HCT116 (cell line): Measurements from ENCODE around the gene HBG1. TPM values are rescaled to one million over a fixed set of nuclear protein-coding genes. Genes with fewer than 3 reads are reported as not detected.
"Not testable (repeated sequence)": the region's sequence is repeated elsewhere in the genome, so short reads cannot be mapped to it uniquely, and the experiment has no call there.

Source experiments
- ATAC-seq: fragments of 200-7000 bp; cut with Tn5 transposase; 2 replicates; pipeline ENCODE4 v1.9.1; 2020; ENCODE audit warnings: mild to moderate bottlenecking, moderate library complexity
- BruUV-seq: library from RNA; stranded (reverse); fragments of 400-500 nt; replicated peaks from 2 replicates; lab custom pipeline; 2021; lab: Mats Ljungman, UMichigan
- CTCF ChIA-PET: fragments of 300-600 bp; sonication (Branson Sonifier 250); formaldehyde crosslinking; loops from one replicate; lab custom pipeline; 2021; ENCODE audit warnings: antibody characterized with exemption; lab: Charles Lee
- POLR2A ChIA-PET: fragments of 300-600, 350-600 bp; sonication (Branson Sonifier 250); formaldehyde crosslinking; loops from one replicate; lab custom pipeline; 2021; ENCODE audit warnings: antibody characterized with exemption; lab: Charles Lee
- RAD21 ChIA-PET, 2 experiments: fragments of 300-600 bp; sonication (Branson Sonifier 250); formaldehyde crosslinking; loops; one replicate each; lab custom pipeline; 2023; ENCODE audit warnings: low total read pairs in 2 of 2; ENCODE audit not compliant: uncharacterized antibody in 2 of 2, unreplicated experiment in 2 of 2, low non-redundant PET in 1 of 2; lab: Charles Lee
- DNase-seq: peaks from one replicate; pipeline ENCODE4 v3.0.0-alpha.2; 2010; ENCODE audit warnings: low read depth, low spot score
- H2AFZ ChIP-seq: fragments of 200-600 bp; shearing (Covaris generic), sonication (generic); 2 replicates; pipeline ENCODE4 v1.6.1; 2017; ENCODE audit warnings: low read depth, mixed run types, mixed read lengths, antibody characterized with exemption, low read length; ENCODE audit not compliant: poor library complexity, severe bottlenecking
- H3K27ac ChIP-seq: 2 replicates; pipeline ENCODE4 v1.5.1; 2012; ENCODE audit warnings: low read depth, low read length
- H3K27me3 ChIP-seq: fragments of 200-600 bp; sonication (generic); 2 replicates; pipeline ENCODE4 v1.6.1; 2016; ENCODE audit warnings: mixed run types, low read length, mixed read lengths; ENCODE audit not compliant: insufficient read depth
- H3K36me3 ChIP-seq, 2 experiments: fragments of 200-500 bp in 1 of 2; fragments of 200-600 bp in 1 of 2; sonication (Bioruptor generic) in 1 of 2; sonication (generic) in 1 of 2; 2 replicates each; pipeline versions ENCODE4 v1.5.1 to v1.6.1; 2014 to 2016; ENCODE audit warnings: low read length in 2 of 2, inconsistent platforms in 1 of 2, mixed read lengths in 1 of 2, mixed run types in 1 of 2; ENCODE audit not compliant: insufficient read depth in 2 of 2, control insufficient read depth in 1 of 2
- H3K4me1 ChIP-seq, 2 experiments: fragments of 200-600 bp in 1 of 2; sonication (generic) in 1 of 2; 2 replicates each; pipeline versions ENCODE4 v1.5.1 to v1.6.1; 2012 to 2017; ENCODE audit warnings: low read length in 2 of 2, inconsistent platforms in 1 of 2, mild to moderate bottlenecking in 1 of 2, mixed read lengths in 1 of 2, mixed run types in 1 of 2, moderate library complexity in 1 of 2; ENCODE audit not compliant: insufficient read depth in 2 of 2, control insufficient read depth in 1 of 2
- H3K4me2 ChIP-seq: fragments of 200-600 bp; sonication (generic); 2 replicates; pipeline ENCODE4 v1.6.1; 2017; ENCODE audit warnings: mixed run types, low read length, mixed read lengths
- H3K4me3 ChIP-seq, 2 experiments: fragments of 200-600 bp in 1 of 2; sonication (generic) in 1 of 2; replicated peaks in 1 of 2; 2 replicates each; pipeline ENCODE4 v1.5.1; 2011 to 2016; ENCODE audit warnings: low read length in 2 of 2, control low read depth in 1 of 2, low read depth in 1 of 2, mild to moderate bottlenecking in 1 of 2, mixed read lengths in 1 of 2, mixed run types in 1 of 2
- H3K79me2 ChIP-seq: fragments of 200-600 bp; sonication (generic); 2 replicates; pipeline ENCODE4 v1.6.1; 2017; ENCODE audit warnings: mild to moderate bottlenecking, mixed run types, low read length, moderate library complexity, mixed read lengths; ENCODE audit not compliant: insufficient read depth
- H3K9ac ChIP-seq: fragments of 200-600 bp; sonication (generic); 2 replicates; pipeline ENCODE4 v1.6.1; 2016; ENCODE audit warnings: low read length, mixed read lengths
- H3K9me2 ChIP-seq: fragments of 200-600 bp; sonication (generic), shearing (Covaris generic); 2 replicates; pipeline ENCODE4 v1.6.1; 2017; ENCODE audit warnings: mixed run types, mild to moderate bottlenecking, moderate library complexity; ENCODE audit not compliant: insufficient read depth
- H3K9me3 ChIP-seq, 2 experiments: fragments of 200-500 bp in 1 of 2; fragments of 200-600 bp in 1 of 2; sonication (Bioruptor generic) in 1 of 2; sonication (generic) in 1 of 2; 2 replicates each; pipeline ENCODE4 v1.6.1; 2014 to 2017; ENCODE audit warnings: low read length in 2 of 2, mixed read lengths in 2 of 2, inconsistent platforms in 1 of 2, low read depth in 1 of 2, mild to moderate bottlenecking in 1 of 2, mixed run types in 1 of 2, moderate library complexity in 1 of 2; ENCODE audit not compliant: control insufficient read depth in 1 of 2, insufficient read depth in 1 of 2
- H4K20me1 ChIP-seq: fragments of 200-600 bp; sonication (generic), shearing (Covaris generic); 2 replicates; pipeline ENCODE4 v1.6.1; 2017; ENCODE audit warnings: mixed run types, mild to moderate bottlenecking, moderate library complexity; ENCODE audit not compliant: insufficient read depth
- ATF3 ChIP-seq: IDR thresholded peaks from 2 replicates; pipeline ENCODE4 v1.6.1; 2012
- CBX3 ChIP-seq: IDR thresholded peaks from 2 replicates; pipeline ENCODE4 v1.6.1; 2012; ENCODE audit warnings: low read depth
- CEBPB ChIP-seq: IDR thresholded peaks from 2 replicates; pipeline ENCODE4 v1.6.1; 2012; ENCODE audit warnings: low read depth
- EGR1 ChIP-seq: IDR thresholded peaks from 2 replicates; pipeline ENCODE4 v1.6.1; 2012; ENCODE audit warnings: low read depth
- EZH2 ChIP-seq: fragments of 200-600 bp; sonication (generic); IDR thresholded peaks from 2 replicates; pipeline ENCODE4 v1.6.1; 2017; ENCODE audit warnings: antibody characterized with exemption, mixed run types
- FOSL1 ChIP-seq: IDR thresholded peaks from 2 replicates; pipeline ENCODE4 v1.6.1; 2012; ENCODE audit warnings: low read depth
- JUND ChIP-seq: IDR thresholded peaks from 2 replicates; pipeline ENCODE4 v1.6.1; 2012
- MAX ChIP-seq: IDR thresholded peaks from 2 replicates; pipeline ENCODE4 v1.6.1; 2012
- POLR2A ChIP-seq: IDR thresholded peaks from 2 replicates; pipeline ENCODE4 v1.7.0; 2011; ENCODE audit warnings: borderline replicate concordance; ENCODE audit not compliant: insufficient read depth, insufficient read length; ENCODE audit errors: extremely low read depth
- RAD21 ChIP-seq: IDR thresholded peaks from 2 replicates; pipeline ENCODE4 v1.6.1; 2012; ENCODE audit warnings: low read depth, mild to moderate bottlenecking
- REST ChIP-seq: IDR thresholded peaks from 2 replicates; pipeline ENCODE4 v1.6.1; 2012; ENCODE audit warnings: low read depth
- SIN3A ChIP-seq: IDR thresholded peaks from 2 replicates; pipeline ENCODE4 v1.6.1; 2012; ENCODE audit warnings: low read depth
- SP1 ChIP-seq: IDR thresholded peaks from 2 replicates; pipeline ENCODE4 v1.6.1; 2012; ENCODE audit warnings: low read depth
- TCF7L2 ChIP-seq: IDR thresholded peaks from 2 replicates; pipeline ENCODE4 v1.7.0; 2011; ENCODE audit warnings: borderline replicate concordance, inconsistent platforms; ENCODE audit not compliant: insufficient read depth, insufficient read length; ENCODE audit errors: extremely low read depth
- YY1 ChIP-seq: IDR thresholded peaks from 2 replicates; pipeline ENCODE4 v1.6.1; 2011; ENCODE audit warnings: low read length, low read depth, moderate library complexity, mild to moderate bottlenecking; ENCODE audit not compliant: insufficient replicate concordance; ENCODE audit errors: extremely low read depth
- ZNF274 ChIP-seq: fragments of 200-500 bp; sonication (Bioruptor generic); IDR thresholded peaks from 2 replicates; pipeline ENCODE4 v1.6.1; 2014; ENCODE audit warnings: mild to moderate bottlenecking, low read depth, low read length, inconsistent platforms
- intact Hi-C: fragments of 100-400 bp; cut with micrococcal nuclease; formaldehyde crosslinking; loops from 2 replicates; pipeline ENCODE4 v1.10.0; 2022
- total RNA-seq: library from RNA; stranded (reverse); gene quantifications from one replicate; pipeline ENCODE4 v1.2.1, GENCODE V29; 2021; ENCODE audit not compliant: unreplicated experiment
- TF ChIP-seq, protein P1 (sequence below): IDR thresholded peaks from 2 replicates; pipeline ENCODE4 v1.6.1; 2011; ENCODE audit warnings: mild to moderate bottlenecking, low read length, moderate library complexity; ENCODE audit not compliant: insufficient replicate concordance; ENCODE audit errors: extremely low read depth

Gene HBG1
- total RNA-seq, 1 experiment from 2014 or later, result 3.6 TPM

GRCh38 chr11:5253440-5253839, 3.8 kb upstream of the HBG1 start:
- CTCF ChIA-PET, H3K4me1 ChIP-seq, POLR2A ChIA-PET, H3K9me3 ChIP-seq, ATAC-seq, H2AFZ ChIP-seq, H3K4me3 ChIP-seq, H3K36me3 ChIP-seq, H3K27ac ChIP-seq, H3K9ac ChIP-seq, H3K9me2 ChIP-seq, RAD21 ChIA-PET, BruUV-seq, H4K20me1 ChIP-seq, H3K4me2 ChIP-seq, H3K79me2 ChIP-seq, DNase-seq, intact Hi-C loops: not testable (repeated sequence)
- H3K27me3 ChIP-seq, result peaks cover 13% of the 10 kb centered on the region; the same call in 1 of the 2 replicates

DNA sequence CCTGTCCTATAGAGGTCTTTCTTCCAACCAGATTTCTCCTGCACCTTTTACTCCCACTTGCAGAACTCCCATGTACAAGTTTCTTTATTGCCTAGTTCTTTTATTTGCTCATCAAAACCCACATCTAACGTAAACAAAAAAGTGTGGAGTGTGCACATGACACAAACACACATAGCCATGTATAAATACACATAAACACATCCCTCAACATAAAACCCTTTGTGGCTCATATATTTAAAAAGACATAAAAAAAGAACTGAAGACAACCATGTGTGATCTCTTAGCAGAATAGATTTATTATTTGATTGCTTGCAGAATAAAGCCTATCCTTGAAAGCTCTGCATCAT, 3.2 kb upstream of the HBG1 start:
- intact Hi-C loops, result no loop called here
- Histone ChIP-seq H3K27me3 (peaks cover 16% of the 10 kb centered on the region; the same call in 1 of the 2 replicates), H3K9me3 (no peaks in the 10 kb centered on the region), H3K4me3 (no peak overlapping the region), H2AFZ (no peak overlapping the region), H3K9me2 (no peaks in the 10 kb centered on the region), H3K4me2 (no peak overlapping the region), H3K4me1 (no peaks in the 10 kb centered on the region), H3K9ac (no peak overlapping the region), H3K27ac (no peak overlapping the region), H4K20me1 (no peaks in the 10 kb centered on the region), H3K79me2 (no peaks in the 10 kb centered on the region), H3K36me3 (no peaks in the 10 kb centered on the region; a peak in 1 of 4 replicates)
- no TSS peak for BruUV-seq
- RAD21 ChIA-PET, result no interaction called here
- POLR2A ChIA-PET, result no interaction called here
- DNase-seq (no peak), ATAC-seq (no peak)
- CTCF ChIA-PET, result no interaction called here
- TF ChIP-seq, protein P1, sequence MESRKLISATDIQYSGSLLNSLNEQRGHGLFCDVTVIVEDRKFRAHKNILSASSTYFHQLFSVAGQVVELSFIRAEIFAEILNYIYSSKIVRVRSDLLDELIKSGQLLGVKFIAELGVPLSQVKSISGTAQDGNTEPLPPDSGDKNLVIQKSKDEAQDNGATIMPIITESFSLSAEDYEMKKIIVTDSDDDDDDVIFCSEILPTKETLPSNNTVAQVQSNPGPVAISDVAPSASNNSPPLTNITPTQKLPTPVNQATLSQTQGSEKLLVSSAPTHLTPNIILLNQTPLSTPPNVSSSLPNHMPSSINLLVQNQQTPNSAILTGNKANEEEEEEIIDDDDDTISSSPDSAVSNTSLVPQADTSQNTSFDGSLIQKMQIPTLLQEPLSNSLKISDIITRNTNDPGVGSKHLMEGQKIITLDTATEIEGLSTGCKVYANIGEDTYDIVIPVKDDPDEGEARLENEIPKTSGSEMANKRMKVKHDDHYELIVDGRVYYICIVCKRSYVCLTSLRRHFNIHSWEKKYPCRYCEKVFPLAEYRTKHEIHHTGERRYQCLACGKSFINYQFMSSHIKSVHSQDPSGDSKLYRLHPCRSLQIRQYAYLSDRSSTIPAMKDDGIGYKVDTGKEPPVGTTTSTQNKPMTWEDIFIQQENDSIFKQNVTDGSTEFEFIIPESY, result no peak
- TF ChIP-seq EZH2 (no peak), FOSL1 (no peak), EGR1 (no peak), TCF7L2 (no peak), RAD21 (no peak), MAX (no peak), YY1 (no peak), SP1 (no peak), ZNF274 (no peak), ATF3 (no peak), REST (no peak), CBX3 (no peak), POLR2A (no peak), SIN3A (no peak), JUND (no peak), CEBPB (no peak)
